ENCODE measurements around the gene CRACDL.
"Not testable (repeated sequence)": the region's sequence is repeated elsewhere in the genome, so short reads cannot be mapped to it uniquely, and the experiment has no call there.

The CRACDL gene

GRCh38 chr2:98907385-98907784, 28.6 kb downstream of the CRACDL start:
- Histone ChIP-seq H3K9ac (ENCODE audit: low read depth in 1 of 2, low read length in 2 of 2) (no peak overlapping the region), H3K9me3 (ENCODE audit: control insufficient read depth in 2 of 2, low read length in 2 of 2) (no peaks in the 10 kb centered on the region), H3K27ac (ENCODE audit: low read depth in 2 of 2, low read length in 2 of 2) (no peak overlapping the region), H3K36me3 (ENCODE audit: control insufficient read depth in 2 of 2, insufficient read depth in 2 of 2, low read length in 2 of 2) (no peaks in the 10 kb centered on the region), H3K27me3 (ENCODE audit: control insufficient read depth in 2 of 2, insufficient read depth in 2 of 2, low read length in 2 of 2) (no peaks in the 10 kb centered on the region), H3K4me3 (ENCODE audit: low read length in 2 of 2) (no peak overlapping the region), H3K4me1 (ENCODE audit: control insufficient read depth in 2 of 2, insufficient read depth in 2 of 2, low read length in 2 of 2) (peaks cover 0 to 2% of the 10 kb centered on the region in 2 donors)

GRCh38 chr2:98903767-98904485, 32.1 kb downstream of the CRACDL start:
- Histone ChIP-seq H3K9ac (ENCODE audit: low read depth in 1 of 2, low read length in 2 of 2) (no peak overlapping the region), H3K36me3 (ENCODE audit: control insufficient read depth in 2 of 2, insufficient read depth in 2 of 2, low read length in 2 of 2) (no peaks in the 10 kb centered on the region), H3K4me3 (ENCODE audit: low read length in 2 of 2) (no peak overlapping the region), H3K9me3 (ENCODE audit: control insufficient read depth in 2 of 2, low read length in 2 of 2) (no peaks in the 10 kb centered on the region), H3K4me1 (ENCODE audit: control insufficient read depth in 2 of 2, insufficient read depth in 2 of 2, low read length in 2 of 2) (no peaks in the 10 kb centered on the region), H3K27ac (ENCODE audit: low read depth in 2 of 2, low read length in 2 of 2) (no peak overlapping the region), H3K27me3 (ENCODE audit: control insufficient read depth in 2 of 2, insufficient read depth in 2 of 2, low read length in 2 of 2) (no peaks in the 10 kb centered on the region)

GRCh38 chr2:98903064-98903355, 33.0 kb downstream of the CRACDL start:
- Histone ChIP-seq H3K9me3 (ENCODE audit: control insufficient read depth in 2 of 2, low read length in 2 of 2) (no peaks in the 10 kb centered on the region), H3K36me3 (ENCODE audit: control insufficient read depth in 2 of 2, insufficient read depth in 2 of 2, low read length in 2 of 2) (no peaks in the 10 kb centered on the region), H3K27ac (ENCODE audit: low read depth in 2 of 2, low read length in 2 of 2) (no peak overlapping the region), H3K27me3 (ENCODE audit: control insufficient read depth in 2 of 2, insufficient read depth in 2 of 2, low read length in 2 of 2) (no peaks in the 10 kb centered on the region), H3K4me3 (ENCODE audit: low read length in 2 of 2) (no peak overlapping the region), H3K4me1 (ENCODE audit: control insufficient read depth in 2 of 2, insufficient read depth in 2 of 2, low read length in 2 of 2) (no peaks in the 10 kb centered on the region), H3K9ac (ENCODE audit: low read depth in 1 of 2, low read length in 2 of 2) (no peak overlapping the region)

- Histone ChIP-seq H3K4me1 (ENCODE audit: control insufficient read depth in 2 of 2, insufficient read depth in 2 of 2, low read length in 2 of 2) (no peaks in the 10 kb centered on the region), H3K27ac (ENCODE audit: low read depth in 2 of 2, low read length in 2 of 2) (no peak overlapping the region), H3K9me3 (ENCODE audit: control insufficient read depth in 2 of 2, low read length in 2 of 2) (no peaks in the 10 kb centered on the region), H3K9ac (ENCODE audit: low read depth in 1 of 2, low read length in 2 of 2) (no peak overlapping the region), H3K4me3 (ENCODE audit: low read length in 2 of 2) (no peak overlapping the region), H3K27me3 (ENCODE audit: control insufficient read depth in 2 of 2, insufficient read depth in 2 of 2, low read length in 2 of 2) (no peaks in the 10 kb centered on the region), H3K36me3 (ENCODE audit: control insufficient read depth in 2 of 2, insufficient read depth in 2 of 2, low read length in 2 of 2) (no peaks in the 10 kb centered on the region)
Measured at GRCh38 chr2:98902209-98903063, 33.6 kb downstream of the CRACDL start.

- no peak overlapping the region for H3K9ac ChIP-seq (ENCODE audit: low read depth in 1 of 2, low read length in 2 of 2)
- no peaks in the 10 kb centered on the region for H3K9me3 ChIP-seq (ENCODE audit: control insufficient read depth in 2 of 2, low read length in 2 of 2)
- H3K4me3 ChIP-seq (ENCODE audit: low read length in 2 of 2): no peak overlapping the region
- H3K27me3 ChIP-seq (ENCODE audit: control insufficient read depth in 2 of 2, insufficient read depth in 2 of 2, low read length in 2 of 2): no peaks in the 10 kb centered on the region
- H3K36me3 ChIP-seq (ENCODE audit: control insufficient read depth in 2 of 2, insufficient read depth in 2 of 2, low read length in 2 of 2): no peaks in the 10 kb centered on the region
- H3K4me1 ChIP-seq (ENCODE audit: control insufficient read depth in 2 of 2, insufficient read depth in 2 of 2, low read length in 2 of 2): no peaks in the 10 kb centered on the region
- no peak overlapping the region for H3K27ac ChIP-seq (ENCODE audit: low read depth in 2 of 2, low read length in 2 of 2)
Measured at GRCh38 chr2:98901702-98902101, 34.3 kb downstream of the CRACDL start.

- no peak overlapping the region for H3K9ac ChIP-seq (ENCODE audit: low read depth in 1 of 2, low read length in 2 of 2)
Measured at GRCh38 chr2:98901291-98901690, 34.7 kb downstream of the CRACDL start.

GRCh38 chr2:98900721-98901120, 35.3 kb downstream of the CRACDL start:
- no peaks in the 10 kb centered on the region for H3K4me1 ChIP-seq (ENCODE audit: control insufficient read depth in 2 of 2, insufficient read depth in 2 of 2, low read length in 2 of 2)
- H3K27me3 ChIP-seq (ENCODE audit: control insufficient read depth in 2 of 2, insufficient read depth in 2 of 2, low read length in 2 of 2): no peaks in the 10 kb centered on the region
- no peak overlapping the region for H3K4me3 ChIP-seq (ENCODE audit: low read length in 2 of 2)
- no peak overlapping the region for H3K9ac ChIP-seq (ENCODE audit: low read depth in 1 of 2, low read length in 2 of 2)
- no peaks in the 10 kb centered on the region for H3K9me3 ChIP-seq (ENCODE audit: control insufficient read depth in 2 of 2, low read length in 2 of 2)
- no peaks in the 10 kb centered on the region for H3K36me3 ChIP-seq (ENCODE audit: control insufficient read depth in 2 of 2, insufficient read depth in 2 of 2, low read length in 2 of 2)
- no peak overlapping the region for H3K27ac ChIP-seq (ENCODE audit: low read depth in 2 of 2, low read length in 2 of 2)

More at GRCh38 chr2:98901291-98901690, 34.7 kb downstream of the CRACDL start:
- Histone ChIP-seq H3K4me1 (ENCODE audit: control insufficient read depth in 2 of 2, insufficient read depth in 2 of 2, low read length in 2 of 2) (no peaks in the 10 kb centered on the region), H3K4me3 (ENCODE audit: low read length in 2 of 2) (no peak overlapping the region), H3K27me3 (ENCODE audit: control insufficient read depth in 2 of 2, insufficient read depth in 2 of 2, low read length in 2 of 2) (no peaks in the 10 kb centered on the region), H3K27ac (ENCODE audit: low read depth in 2 of 2, low read length in 2 of 2) (no peak overlapping the region), H3K9me3 (ENCODE audit: control insufficient read depth in 2 of 2, low read length in 2 of 2) (no peaks in the 10 kb centered on the region), H3K36me3 (ENCODE audit: control insufficient read depth in 2 of 2, insufficient read depth in 2 of 2, low read length in 2 of 2) (no peaks in the 10 kb centered on the region)

- H3K27me3 ChIP-seq (ENCODE audit: control insufficient read depth in 2 of 2, insufficient read depth in 2 of 2, low read length in 2 of 2); H3K27ac ChIP-seq (ENCODE audit: low read depth in 2 of 2, low read length in 2 of 2); H3K36me3 ChIP-seq (ENCODE audit: control insufficient read depth in 2 of 2, insufficient read depth in 2 of 2, low read length in 2 of 2); H3K9me3 ChIP-seq (ENCODE audit: control insufficient read depth in 2 of 2, low read length in 2 of 2); H3K4me3 ChIP-seq (ENCODE audit: low read length in 2 of 2); H3K9ac ChIP-seq (ENCODE audit: low read depth in 1 of 2, low read length in 2 of 2); H3K4me1 ChIP-seq (ENCODE audit: control insufficient read depth in 2 of 2, insufficient read depth in 2 of 2, low read length in 2 of 2): not testable (repeated sequence)
Measured at GRCh38 chr2:98899703-98900078, 36.3 kb downstream of the CRACDL start.

- no peak overlapping the region for H3K4me3 ChIP-seq (ENCODE audit: low read length in 2 of 2)
- no peaks in the 10 kb centered on the region for H3K36me3 ChIP-seq (ENCODE audit: control insufficient read depth in 2 of 2, insufficient read depth in 2 of 2, low read length in 2 of 2)
- no peak overlapping the region for H3K27ac ChIP-seq (ENCODE audit: low read depth in 2 of 2, low read length in 2 of 2)
- H3K27me3 ChIP-seq (ENCODE audit: control insufficient read depth in 2 of 2, insufficient read depth in 2 of 2, low read length in 2 of 2): no peaks in the 10 kb centered on the region
- H3K4me1 ChIP-seq (ENCODE audit: control insufficient read depth in 2 of 2, insufficient read depth in 2 of 2, low read length in 2 of 2): no peaks in the 10 kb centered on the region
- H3K9me3 ChIP-seq (ENCODE audit: control insufficient read depth in 2 of 2, low read length in 2 of 2): no peaks in the 10 kb centered on the region
- H3K9ac ChIP-seq (ENCODE audit: low read depth in 1 of 2, low read length in 2 of 2): no peak overlapping the region
Measured at GRCh38 chr2:98899041-98899702, 36.9 kb downstream of the CRACDL start.

GRCh38 chr2:98898423-98898841, 37.6 kb downstream of the CRACDL start:
- Histone ChIP-seq H3K27ac (ENCODE audit: low read depth in 2 of 2, low read length in 2 of 2) (no peak overlapping the region), H3K27me3 (ENCODE audit: control insufficient read depth in 2 of 2, insufficient read depth in 2 of 2, low read length in 2 of 2) (no peaks in the 10 kb centered on the region), H3K9me3 (ENCODE audit: control insufficient read depth in 2 of 2, low read length in 2 of 2) (no peaks in the 10 kb centered on the region), H3K36me3 (ENCODE audit: control insufficient read depth in 2 of 2, insufficient read depth in 2 of 2, low read length in 2 of 2) (no peaks in the 10 kb centered on the region), H3K4me1 (ENCODE audit: control insufficient read depth in 2 of 2, insufficient read depth in 2 of 2, low read length in 2 of 2) (no peaks in the 10 kb centered on the region), H3K4me3 (ENCODE audit: low read length in 2 of 2) (no peak overlapping the region), H3K9ac (ENCODE audit: low read depth in 1 of 2, low read length in 2 of 2) (no peak overlapping the region)

All from mucosa of rectum (tissue), 2 donors.